Hepatocyte (in vitro differentiated cells): Measurements from ENCODE around the gene ARHGAP26. TPM values are rescaled to one million over a fixed set of nuclear protein-coding genes. Genes with fewer than 3 reads are reported as not detected.

Experiments used
- DNase-seq: peaks from one replicate; pipeline ENCODE4 v3.0.0-alpha.2; 2016; ENCODE audit warnings: low spot score
- H2AFZ ChIP-seq: fragments of 200-600 bp; sonication (generic); 2 replicates; pipeline ENCODE4 v1.6.0; 2016; ENCODE audit warnings: antibody characterized with exemption, mild to moderate bottlenecking
- H3K27ac ChIP-seq: fragments of 200-600 bp; sonication (generic); 2 replicates; pipeline ENCODE4 v1.5.1; 2016; ENCODE audit warnings: mild to moderate bottlenecking
- H3K27me3 ChIP-seq: fragments of 200-600 bp; sonication (generic); 2 replicates; pipeline ENCODE4 v1.6.1; 2016
- H3K36me3 ChIP-seq: fragments of 200-600 bp; sonication (generic); replicated peaks from 2 replicates; pipeline ENCODE4 v1.5.1; 2016; ENCODE audit warnings: low read depth; ENCODE audit not compliant: insufficient read depth
- H3K4me1 ChIP-seq: fragments of 200-600 bp; sonication (generic); 2 replicates; pipeline ENCODE4 v1.5.1; 2016; ENCODE audit warnings: mild to moderate bottlenecking, moderate library complexity; ENCODE audit not compliant: insufficient read depth
- H3K4me2 ChIP-seq: fragments of 200-600 bp; sonication (generic); 2 replicates; pipeline ENCODE4 v1.6.0; 2016
- H3K4me3 ChIP-seq: fragments of 200-600 bp; sonication (generic); 2 replicates; pipeline ENCODE4 v1.5.1; 2016; ENCODE audit warnings: mild to moderate bottlenecking
- H3K79me2 ChIP-seq: fragments of 200-600 bp; sonication (generic); 2 replicates; pipeline ENCODE4 v1.6.0; 2017; ENCODE audit warnings: mild to moderate bottlenecking
- H3K9me2 ChIP-seq: fragments of 200-600 bp; sonication (generic); replicated peaks from 2 replicates; pipeline ENCODE4 v1.6.0; 2017; ENCODE audit warnings: mild to moderate bottlenecking; ENCODE audit not compliant: insufficient read depth
- H3K9me3 ChIP-seq: fragments of 200-600 bp; sonication (generic); 2 replicates; pipeline ENCODE4 v1.5.1; 2016; ENCODE audit warnings: low read depth, mild to moderate bottlenecking
- H4K20me1 ChIP-seq: fragments of 200-600 bp; sonication (generic); 2 replicates; pipeline ENCODE4 v1.6.0; 2016; ENCODE audit warnings: mild to moderate bottlenecking; ENCODE audit not compliant: insufficient read depth, poor library complexity, severe bottlenecking
- EZH2 ChIP-seq: fragments of 200-600 bp; sonication (generic); IDR thresholded peaks from 2 replicates; pipeline ENCODE4 v1.6.1; 2016; ENCODE audit warnings: antibody characterized with exemption, mild to moderate bottlenecking, borderline replicate concordance
- EZH2phosphoT487 ChIP-seq: fragments of 200-600 bp; sonication (generic); IDR thresholded peaks from one replicate; pipeline ENCODE4 v1.6.1; 2018; ENCODE audit warnings: antibody characterized with exemption, mild to moderate bottlenecking, low read depth, moderate library complexity; ENCODE audit not compliant: unreplicated experiment, severe bottlenecking
- WGBS: methylation state at CpG from one replicate; pipeline ENCODE4 v1.1.6; 2016; ENCODE audit warnings: low lambda C conversion rate; ENCODE audit errors: missing lambda C conversion rate; 5-methylcytosine and 5-hydroxymethylcytosine counted together
- polyA plus RNA-seq: library from polyadenylated mRNA; unstranded; fragments of >200 nt; fragmentation: Nextera tagmentation; extraction: Ambion mirVana; gene quantifications from 2 replicates; pipeline ENCODE4 v1.2.1, GENCODE V29; 2016
- total RNA-seq: library from RNA; depleted of rRNA; stranded (reverse); fragments of >200 nt; gene quantifications from 2 replicates; pipeline ENCODE4 v1.2.3, GENCODE V29; 2014
- TF ChIP-seq, protein P1 (sequence below): fragments of 200-600 bp; sonication (generic); IDR thresholded peaks from 2 replicates; pipeline ENCODE4 v1.5.1; 2016; ENCODE audit warnings: antibody characterized with exemption, mild to moderate bottlenecking; ENCODE audit not compliant: poor library complexity

The ARHGAP26 gene
- total and polyA plus RNA-seq, 2 experiments from 2014 or later = 16.5 to 19.8 TPM

DNA sequence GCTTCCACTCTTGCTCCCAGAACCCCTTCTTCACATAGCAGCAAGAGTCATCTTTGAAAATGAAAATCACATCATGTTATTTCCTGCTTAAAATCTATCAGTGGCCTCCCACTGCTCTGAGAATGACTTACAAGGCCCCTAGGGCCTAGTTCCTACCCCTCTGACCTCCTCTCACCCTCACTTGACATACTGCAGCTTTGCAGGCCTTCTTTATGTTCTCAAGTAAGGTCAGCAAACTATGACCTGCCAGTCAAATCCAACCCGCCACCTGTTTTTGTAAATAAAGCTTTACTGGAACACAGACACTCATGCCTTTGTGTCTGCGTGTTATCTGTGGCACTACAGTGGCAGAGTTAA, 447.6 kb downstream of the ARHGAP26 start:
- H3K27ac ChIP-seq = no peak overlapping the region
- no peak overlapping the region for H3K4me3 ChIP-seq
- H3K36me3 ChIP-seq = no peaks in the 10 kb centered on the region
- WGBS = 83% methylated on average over 2 of the region's 2 CpGs
- no peaks in the 10 kb centered on the region for H3K9me3 ChIP-seq
- H3K79me2 ChIP-seq = no peaks in the 10 kb centered on the region
- no peak overlapping the region for H3K4me2 ChIP-seq
- TF ChIP-seq EZH2phosphoT487 = no peak
- peaks cover 16% of the 10 kb centered on the region for H3K4me1 ChIP-seq
- H4K20me1 ChIP-seq = no peaks in the 10 kb centered on the region
- no peaks in the 10 kb centered on the region for H3K27me3 ChIP-seq
- DNase-seq = no peak
- no peaks in the 10 kb centered on the region for H3K9me2 ChIP-seq
- H2AFZ ChIP-seq = no peak overlapping the region

GRCh38 chr5:143218517-143219170, 448.5 kb downstream of the ARHGAP26 start:
- WGBS = 80% methylated on average over 4 of the region's 4 CpGs
- Histone ChIP-seq H4K20me1 (no peaks in the 10 kb centered on the region), H3K36me3 (no peaks in the 10 kb centered on the region), H3K79me2 (no peaks in the 10 kb centered on the region), H2AFZ (no peak overlapping the region), H3K4me1 (peaks cover 25% of the 10 kb centered on the region), H3K27me3 (no peaks in the 10 kb centered on the region), H3K9me3 (no peaks in the 10 kb centered on the region), H3K4me2 (no peak overlapping the region), H3K9me2 (no peaks in the 10 kb centered on the region), H3K4me3 (no peak overlapping the region), H3K27ac (no peak overlapping the region)
- no peak for DNase-seq
- TF ChIP-seq, protein P1, sequence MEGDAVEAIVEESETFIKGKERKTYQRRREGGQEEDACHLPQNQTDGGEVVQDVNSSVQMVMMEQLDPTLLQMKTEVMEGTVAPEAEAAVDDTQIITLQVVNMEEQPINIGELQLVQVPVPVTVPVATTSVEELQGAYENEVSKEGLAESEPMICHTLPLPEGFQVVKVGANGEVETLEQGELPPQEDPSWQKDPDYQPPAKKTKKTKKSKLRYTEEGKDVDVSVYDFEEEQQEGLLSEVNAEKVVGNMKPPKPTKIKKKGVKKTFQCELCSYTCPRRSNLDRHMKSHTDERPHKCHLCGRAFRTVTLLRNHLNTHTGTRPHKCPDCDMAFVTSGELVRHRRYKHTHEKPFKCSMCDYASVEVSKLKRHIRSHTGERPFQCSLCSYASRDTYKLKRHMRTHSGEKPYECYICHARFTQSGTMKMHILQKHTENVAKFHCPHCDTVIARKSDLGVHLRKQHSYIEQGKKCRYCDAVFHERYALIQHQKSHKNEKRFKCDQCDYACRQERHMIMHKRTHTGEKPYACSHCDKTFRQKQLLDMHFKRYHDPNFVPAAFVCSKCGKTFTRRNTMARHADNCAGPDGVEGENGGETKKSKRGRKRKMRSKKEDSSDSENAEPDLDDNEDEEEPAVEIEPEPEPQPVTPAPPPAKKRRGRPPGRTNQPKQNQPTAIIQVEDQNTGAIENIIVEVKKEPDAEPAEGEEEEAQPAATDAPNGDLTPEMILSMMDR = no peak
- TF ChIP-seq EZH2 = no peak
- no peak for TF ChIP-seq EZH2phosphoT487

GRCh38 chr5:143219696-143220095, 449.5 kb downstream of the ARHGAP26 start:
- H3K79me2 ChIP-seq = no peaks in the 10 kb centered on the region
- no peaks in the 10 kb centered on the region for H3K27me3 ChIP-seq
- H3K4me3 ChIP-seq = no peak overlapping the region
- TF ChIP-seq, protein P1 = no peak
- no peak for TF ChIP-seq EZH2
- TF ChIP-seq EZH2phosphoT487 = no peak
- no peak overlapping the region for H3K27ac ChIP-seq
- peaks cover 25% of the 10 kb centered on the region for H3K4me1 ChIP-seq
- H3K9me3 ChIP-seq = no peaks in the 10 kb centered on the region
- no peaks in the 10 kb centered on the region for H4K20me1 ChIP-seq
- DNase-seq = no peak
- no peak overlapping the region for H2AFZ ChIP-seq
- H3K4me2 ChIP-seq = no peak overlapping the region
- H3K9me2 ChIP-seq = no peaks in the 10 kb centered on the region
- WGBS = 70% methylated on average over 2 of the region's 2 CpGs
- H3K36me3 ChIP-seq = no peaks in the 10 kb centered on the region

GRCh38 chr5:143220748-143221251, 450.6 kb downstream of the ARHGAP26 start:
- no peaks in the 10 kb centered on the region for H3K9me2 ChIP-seq
- no peak overlapping the region for H3K27ac ChIP-seq
- no peak overlapping the region for H3K4me2 ChIP-seq
- H2AFZ ChIP-seq = no peak overlapping the region
- H3K9me3 ChIP-seq = no peaks in the 10 kb centered on the region
- TF ChIP-seq EZH2phosphoT487 = no peak
- TF ChIP-seq, protein P1 = no peak
- no peak for TF ChIP-seq EZH2
- no peak overlapping the region for H3K4me3 ChIP-seq
- no peaks in the 10 kb centered on the region for H4K20me1 ChIP-seq
- H3K4me1 ChIP-seq = peaks cover 25% of the 10 kb centered on the region
- H3K36me3 ChIP-seq = no peaks in the 10 kb centered on the region
- DNase-seq = no peak
- H3K79me2 ChIP-seq = no peaks in the 10 kb centered on the region
- no peaks in the 10 kb centered on the region for H3K27me3 ChIP-seq
- WGBS = 83% methylated on average over 3 of the region's 3 CpGs
